NCI-H128 (cell line): ENCODE data around the gene PGBD2.
A peak's percentile ranks its signal among the peaks of the same experiment; 100 is the strongest.
"Not testable (repeated sequence)": the region's sequence is repeated elsewhere in the genome, so short reads cannot be mapped to it uniquely, and the experiment has no call there.

ENCODE experiments used
- DNase-seq: peaks from one replicate; lab custom pipeline; 2025; ENCODE audit not compliant: unreplicated experiment; lab: John Stamatoyannopoulos, UW

Gene PGBD2

GRCh38 chr1:248924696-248925532 lies 18.9 kb downstream of the PGBD2 start:
- DNase-seq: peak; percentile 14

GRCh38 chr1:248925859-248926258 lies 19.8 kb downstream of the PGBD2 start:
- DNase-seq: not testable (repeated sequence)

GRCh38 chr1:248926401-248927182 lies 20.6 kb downstream of the PGBD2 start:
- no peak for DNase-seq

- DNase-seq: not testable (repeated sequence)
Observed at GRCh38 chr1:248927283-248927682, 21.2 kb downstream of the PGBD2 start.

- not testable (repeated sequence) for DNase-seq
Observed at GRCh38 chr1:248928122-248928521, 22.1 kb downstream of the PGBD2 start.

- not testable (repeated sequence) for DNase-seq
Observed at GRCh38 chr1:248930037-248930436, 24.0 kb downstream of the PGBD2 start.

GRCh38 chr1:248938173-248938809 lies 32.3 kb downstream of the PGBD2 start:
- DNase-seq: not testable (repeated sequence)

- DNase-seq: not testable (repeated sequence)
Observed at GRCh38 chr1:248944134-248944999, 38.3 kb downstream of the PGBD2 start.

GRCh38 chr1:248945000-248945423 lies 39.0 kb downstream of the PGBD2 start:
- DNase-seq: not testable (repeated sequence)

- not testable (repeated sequence) for DNase-seq
Observed at GRCh38 chr1:248945453-248945852, 39.4 kb downstream of the PGBD2 start.

GRCh38 chr1:248945856-248946416 lies 39.9 kb downstream of the PGBD2 start:
- not testable (repeated sequence) for DNase-seq
